Tibial nerve (tissue), 4 donors: ENCODE data around the gene LAGE3. TPM values are rescaled to one million over a fixed set of nuclear protein-coding genes. Genes with fewer than 3 reads are reported as not detected.

Source experiments
- DNase-seq, 2 donors: peaks; one replicate each; pipeline ENCODE4 v3.0.0-alpha.2; 2019; ENCODE audit warnings: low spot score in 2 of 2
- H3K27ac ChIP-seq, 4 donors: fragments of 200-600 bp; sonication (generic) in 3 of 4; one replicate each; pipeline ENCODE4 v1.5.1; 2017 to 2019; ENCODE audit warnings: mild to moderate bottlenecking in 1 of 4
- H3K27me3 ChIP-seq, 2 donors: fragments of 200-600 bp; sonication (generic) in 1 of 2; one replicate each; pipeline versions ENCODE4 v1.5.1 to v1.6.0; 2017 to 2019
- H3K36me3 ChIP-seq, 3 donors: fragments of 200-600 bp; sonication (generic); one replicate each; pipeline ENCODE4 v1.5.1; 2018 to 2019
- H3K4me1 ChIP-seq, 4 donors: fragments of 200-600 bp; sonication (generic) in 3 of 4; one replicate each; pipeline ENCODE4 v1.5.1; 2017 to 2019
- H3K4me3 ChIP-seq, 4 donors: fragments of 200-600 bp; sonication (generic) in 3 of 4; one replicate each; pipeline ENCODE4 v1.5.1; 2017 to 2019; ENCODE audit warnings: mild to moderate bottlenecking in 1 of 4, moderate library complexity in 1 of 4
- H3K9me3 ChIP-seq, 4 donors: fragments of 200-600 bp; sonication (generic) in 3 of 4; one replicate each; pipeline ENCODE4 v1.5.1; 2017 to 2019
- EP300 ChIP-seq, 2 donors: sonication (generic); formaldehyde crosslinking; IDR thresholded peaks; one replicate each; pipeline ENCODE4 v1.6.1; 2017; ENCODE audit warnings: antibody characterized with exemption in 2 of 2, mild to moderate bottlenecking in 1 of 2
- POLR2A ChIP-seq, 2 donors: fragments of 450-650 bp; IDR thresholded peaks; one replicate each; pipeline ENCODE4 v1.6.1; 2017; ENCODE audit warnings: antibody characterized with exemption in 2 of 2, mild to moderate bottlenecking in 2 of 2, moderate library complexity in 2 of 2
- WGBS, 2 donors: methylation state at CpG; one replicate each; pipeline ENCODE4 v1.1.5; 2018; 5-methylcytosine and 5-hydroxymethylcytosine counted together
- total RNA-seq, 4 donors: library from RNA; depleted of rRNA; stranded (reverse); fragments of >200 nt; gene quantifications; one replicate each; pipeline ENCODE4 v1.1.0, GENCODE V29; 2016
- TF ChIP-seq, protein P1 (sequence below), 5 experiments: fragments of 200-600 bp in 3 of 5; fragments of 450-650 bp in 2 of 5; sonication (generic) in 3 of 5; IDR thresholded peaks; one replicate each; pipeline ENCODE4 v1.5.1; 2016 to 2019; ENCODE audit warnings: antibody characterized with exemption in 5 of 5, mild to moderate bottlenecking in 3 of 5, moderate library complexity in 2 of 5

The LAGE3 gene
- total RNA-seq, 4 donors from 2014 or later: 18.8 to 46.5 (median 35.0) TPM

DNA sequence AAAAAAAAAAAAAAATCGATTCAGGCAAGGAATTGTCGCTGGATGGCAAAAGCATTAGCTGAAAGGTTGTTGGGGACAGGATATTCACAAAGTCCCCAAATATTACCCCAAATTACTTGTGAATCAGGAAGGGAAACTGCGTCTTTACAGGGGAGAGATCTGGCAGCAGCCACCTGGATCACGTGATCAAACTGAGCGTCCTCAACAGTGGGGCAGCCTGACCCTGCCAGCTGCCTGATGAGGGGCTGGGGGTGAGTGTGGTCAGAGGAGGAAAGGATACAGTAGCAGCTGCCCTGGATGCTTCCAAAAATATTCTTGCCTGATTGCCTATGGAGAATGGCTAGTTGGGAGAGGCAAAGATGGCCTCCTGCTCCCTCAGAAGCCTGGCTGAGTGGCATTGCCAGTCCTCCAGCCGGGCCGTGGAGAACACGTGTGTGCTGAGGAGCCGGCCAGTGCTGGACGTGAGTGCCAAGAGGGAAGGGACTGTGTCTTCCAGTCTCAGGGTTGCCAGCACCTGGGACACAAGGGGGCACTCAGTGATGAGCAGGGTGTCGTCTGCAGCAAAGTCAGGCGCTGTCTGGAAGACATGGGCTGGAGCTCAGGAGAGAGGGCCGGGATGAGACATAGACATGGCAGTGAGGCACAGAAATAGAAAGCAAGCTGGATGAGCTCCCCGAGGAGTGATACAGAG is 3.0 kb upstream of the LAGE3 start:
- H3K27me3 ChIP-seq: no peaks in the 10 kb centered on the region
- peaks cover 0 to 14% (median 0%) of the 10 kb centered on the region in 3 donors for H3K36me3 ChIP-seq
- no peak for DNase-seq
- H3K4me1 ChIP-seq: peaks cover 0 to 32% (median 8%) of the 10 kb centered on the region in 4 donors
- WGBS, 2 donors: 77 to 88% methylated on average over 6 to 14 of the region's 14 CpGs
- H3K4me3 ChIP-seq: no peak overlapping the region
- H3K9me3 ChIP-seq: no peaks in the 10 kb centered on the region
- TF ChIP-seq POLR2A (IDR thresholded peaks at IDR 0.05) (no peak), EP300 (IDR thresholded peaks at IDR 0.05) (no peak)
- TF ChIP-seq, protein P1, sequence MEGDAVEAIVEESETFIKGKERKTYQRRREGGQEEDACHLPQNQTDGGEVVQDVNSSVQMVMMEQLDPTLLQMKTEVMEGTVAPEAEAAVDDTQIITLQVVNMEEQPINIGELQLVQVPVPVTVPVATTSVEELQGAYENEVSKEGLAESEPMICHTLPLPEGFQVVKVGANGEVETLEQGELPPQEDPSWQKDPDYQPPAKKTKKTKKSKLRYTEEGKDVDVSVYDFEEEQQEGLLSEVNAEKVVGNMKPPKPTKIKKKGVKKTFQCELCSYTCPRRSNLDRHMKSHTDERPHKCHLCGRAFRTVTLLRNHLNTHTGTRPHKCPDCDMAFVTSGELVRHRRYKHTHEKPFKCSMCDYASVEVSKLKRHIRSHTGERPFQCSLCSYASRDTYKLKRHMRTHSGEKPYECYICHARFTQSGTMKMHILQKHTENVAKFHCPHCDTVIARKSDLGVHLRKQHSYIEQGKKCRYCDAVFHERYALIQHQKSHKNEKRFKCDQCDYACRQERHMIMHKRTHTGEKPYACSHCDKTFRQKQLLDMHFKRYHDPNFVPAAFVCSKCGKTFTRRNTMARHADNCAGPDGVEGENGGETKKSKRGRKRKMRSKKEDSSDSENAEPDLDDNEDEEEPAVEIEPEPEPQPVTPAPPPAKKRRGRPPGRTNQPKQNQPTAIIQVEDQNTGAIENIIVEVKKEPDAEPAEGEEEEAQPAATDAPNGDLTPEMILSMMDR (IDR thresholded peaks at IDR 0.05): no peak
- no peak overlapping the region for H3K27ac ChIP-seq

DNA sequence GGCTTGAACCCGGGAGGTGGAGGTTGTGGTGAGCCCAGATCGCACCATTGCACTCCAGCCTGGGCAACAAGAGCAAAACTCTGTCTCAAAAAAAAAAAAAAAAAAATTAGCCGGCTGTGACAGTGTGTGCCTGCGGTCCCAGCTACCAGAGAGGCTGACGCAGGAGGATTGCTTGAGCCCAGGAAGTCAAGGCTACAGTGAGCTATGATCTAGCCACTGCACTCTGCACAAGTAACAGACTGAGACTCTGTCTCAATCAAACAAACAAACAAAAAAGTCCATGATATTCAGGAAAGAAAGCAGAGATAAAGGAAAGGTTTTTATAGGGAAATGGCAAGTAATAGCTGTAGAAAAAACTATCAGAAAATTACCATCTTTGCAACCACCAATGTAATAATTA is 2.1 kb upstream of the LAGE3 start:
- H3K4me1 ChIP-seq: peaks cover 0 to 28% (median 8%) of the 10 kb centered on the region in 4 donors
- no peaks in the 10 kb centered on the region for H3K27me3 ChIP-seq
- 85 to 93% methylated on average over 5 of the region's 5 CpGs for WGBS, 2 donors
- TF ChIP-seq EP300 (IDR thresholded peaks at IDR 0.05): no peak
- TF ChIP-seq POLR2A (IDR thresholded peaks at IDR 0.05): no peak
- TF ChIP-seq, protein P1 (IDR thresholded peaks at IDR 0.05): no peak
- DNase-seq: no peak
- peaks cover 0 to 14% (median 0%) of the 10 kb centered on the region in 3 donors for H3K36me3 ChIP-seq
- H3K27ac ChIP-seq: no peak overlapping the region
- H3K4me3 ChIP-seq: no peak overlapping the region
- no peaks in the 10 kb centered on the region for H3K9me3 ChIP-seq

DNA sequence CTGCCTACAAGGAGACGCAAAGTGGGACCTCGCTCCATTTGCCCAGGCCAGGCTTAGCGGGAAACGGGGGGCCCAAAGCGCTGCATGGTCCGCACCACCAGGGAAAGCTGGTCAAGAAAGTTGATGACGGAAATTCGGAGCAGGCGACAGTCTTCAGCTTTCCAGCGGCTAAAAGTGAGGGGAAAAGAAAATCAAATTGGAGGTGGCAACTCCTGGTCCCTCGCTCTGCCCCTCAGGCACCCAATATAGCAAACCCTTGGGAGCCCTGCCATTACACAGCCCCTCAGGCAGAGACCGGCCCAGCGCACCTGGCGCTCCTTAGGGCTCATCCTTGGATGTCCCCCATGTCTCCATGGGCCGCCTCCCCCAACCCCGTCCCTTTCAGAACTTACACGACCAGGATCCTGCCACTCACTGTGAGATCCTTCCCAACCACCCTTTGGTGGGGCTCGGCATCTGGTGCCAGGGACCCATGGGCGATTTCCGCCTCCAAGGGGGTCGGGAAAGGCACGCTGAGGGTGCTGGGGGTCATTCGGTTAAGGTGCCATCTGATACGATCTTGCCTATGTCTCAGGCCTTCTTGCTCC is 1.1 kb downstream of the LAGE3 start:
- peak overlapping the region; percentile 74 to 90 (median 77) for H3K27ac ChIP-seq

DNA sequence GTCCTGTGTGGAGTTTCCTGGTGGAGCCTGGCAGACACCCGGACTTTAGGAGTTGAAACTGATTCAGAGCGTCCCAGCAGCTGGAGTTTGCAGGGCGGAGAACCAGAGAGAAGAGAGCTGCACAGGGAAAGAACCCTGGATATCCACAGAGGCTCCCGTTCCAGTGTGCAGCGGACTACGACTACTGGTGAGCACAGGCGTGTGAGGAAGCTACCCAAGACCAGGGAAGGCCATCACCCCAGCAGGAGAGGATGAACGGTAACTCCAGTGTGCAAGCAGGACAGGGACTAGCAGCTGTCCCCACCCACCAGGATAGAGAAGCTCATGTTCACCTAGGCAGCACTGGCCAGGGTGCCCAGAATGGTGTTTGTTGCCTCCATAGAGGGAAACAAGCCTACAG is 2.3 kb downstream of the LAGE3 start:
- TF ChIP-seq POLR2A (IDR thresholded peaks at IDR 0.05) (no peak), EP300 (IDR thresholded peaks at IDR 0.05) (no peak)
- TF ChIP-seq, protein P1 (IDR thresholded peaks at IDR 0.05): no peak
- DNase-seq: no peak

More for the DNA sequence above, 1.1 kb downstream of the LAGE3 start:
- 60 to 67% methylated on average over 24 of the region's 24 CpGs for WGBS, 2 donors
- no peak for DNase-seq
- H3K4me1 ChIP-seq: peaks cover 0 to 12% (median 0%) of the 10 kb centered on the region in 4 donors
- no peaks in the 10 kb centered on the region for H3K27me3 ChIP-seq
- H3K4me3 ChIP-seq: peak overlapping the region; percentile 31 to 63 (median 46)
- TF ChIP-seq, protein P1 (IDR thresholded peaks at IDR 0.05): no peak
- no peaks in the 10 kb centered on the region for H3K9me3 ChIP-seq
- no peaks in the 10 kb centered on the region for H3K36me3 ChIP-seq

DNA sequence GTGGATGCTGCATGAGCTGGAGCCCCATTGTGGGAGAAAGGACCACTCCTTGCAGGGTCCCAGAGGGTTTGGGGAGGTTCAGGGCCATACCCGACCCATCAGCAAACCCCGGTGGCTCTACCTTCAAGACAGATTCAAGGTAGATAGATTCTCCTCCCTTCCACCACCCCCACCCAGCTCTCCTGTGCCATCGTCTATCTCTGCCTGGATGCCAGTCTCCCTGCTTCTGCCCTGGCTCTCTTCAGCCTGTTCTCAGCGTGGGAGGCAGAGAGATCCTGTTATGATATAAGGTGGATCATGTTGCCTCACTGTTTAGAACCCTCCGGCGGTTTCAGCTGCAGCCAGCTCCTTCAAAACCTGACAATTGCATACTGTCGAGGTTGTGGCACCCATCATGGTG is 5.4 kb downstream of the LAGE3 start:
- Histone ChIP-seq H3K36me3 (peaks cover 0 to 42% (median 0%) of the 10 kb centered on the region in 3 donors), H3K9me3 (no peaks in the 10 kb centered on the region), H3K27me3 (no peaks in the 10 kb centered on the region), H3K4me3 (no peak overlapping the region), H3K4me1 (peaks cover 0 to 7% (median 0%) of the 10 kb centered on the region in 4 donors), H3K27ac (no peak overlapping the region)
- WGBS, 2 donors: 68 to 77% methylated on average over 5 to 7 of the region's 7 CpGs
- DNase-seq: no peak
- TF ChIP-seq EP300 (IDR thresholded peaks at IDR 0.05): no peak
- TF ChIP-seq, protein P1 (IDR thresholded peaks at IDR 0.05): no peak

More for the DNA sequence above, 2.3 kb downstream of the LAGE3 start:
- WGBS, 2 donors: 85 to 86% methylated on average over 7 to 8 of the region's 8 CpGs
- no peak overlapping the region for H3K27ac ChIP-seq
- no peaks in the 10 kb centered on the region for H3K27me3 ChIP-seq
- H3K4me1 ChIP-seq: peaks cover 0 to 12% (median 0%) of the 10 kb centered on the region in 4 donors
- peaks cover 0 to 11% (median 0%) of the 10 kb centered on the region in 3 donors for H3K36me3 ChIP-seq
- H3K9me3 ChIP-seq: no peaks in the 10 kb centered on the region
- H3K4me3 ChIP-seq: no peak overlapping the region
